GM12892 (cell line): Measurements from ENCODE around the gene MAPK8IP3.
"Not testable (repeated sequence)": the region's sequence is repeated elsewhere in the genome, so short reads cannot be mapped to it uniquely, and the experiment has no call there.

Experiments
- POLR2A ChIP-seq: IDR thresholded peaks from 2 replicates; pipeline ENCODE4 v1.6.1; 2011; ENCODE audit warnings: low read depth, low read length, control low read depth
- POLR2AphosphoS5 ChIP-seq: IDR thresholded peaks from 2 replicates; pipeline ENCODE4 v1.6.1; 2011; ENCODE audit warnings: low read depth, low read length, control low read depth

GRCh38 chr16:1719559-1720229, 13.7 kb downstream of the MAPK8IP3 start:
- TF ChIP-seq POLR2AphosphoS5, POLR2A: not testable (repeated sequence)
